ENCODE measurements around the gene SMYD3. TPM values are rescaled to one million over a fixed set of nuclear protein-coding genes. Genes with fewer than 3 reads are reported as not detected.

Gene SMYD3
- total RNA-seq, 2 donors from 2014 or later: 15.8 to 21.8 TPM

DNA sequence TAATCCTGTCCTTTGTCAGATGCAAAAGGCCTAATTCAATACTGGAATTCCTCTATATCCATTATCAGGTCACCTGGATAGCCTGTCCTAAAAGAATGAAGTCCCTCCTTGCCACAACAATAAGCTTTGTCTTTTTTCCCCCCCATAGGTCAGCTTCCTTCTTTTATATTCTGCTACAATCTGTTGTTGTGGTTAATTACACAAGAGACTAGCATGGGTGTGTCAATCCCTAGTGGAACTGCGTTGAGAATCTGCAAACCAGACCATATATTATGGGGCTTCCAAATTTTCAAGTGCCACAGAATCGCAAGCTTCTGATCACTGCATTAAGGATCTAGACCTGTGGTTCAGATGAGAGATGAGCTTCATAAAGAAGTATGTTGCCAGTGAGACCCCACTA is 349.6 kb downstream of the SMYD3 start:
- intact Hi-C loops (cut with DNase I, micrococcal nuclease): no loop called here
- no peak for ATAC-seq
- no peak for DNase-seq

GRCh38 chr1:246156847-246157246 is 350.2 kb downstream of the SMYD3 start:
- ATAC-seq (no peak), DNase-seq (no peak)
- intact Hi-C loops (cut with DNase I, micrococcal nuclease): no loop called here

DNA sequence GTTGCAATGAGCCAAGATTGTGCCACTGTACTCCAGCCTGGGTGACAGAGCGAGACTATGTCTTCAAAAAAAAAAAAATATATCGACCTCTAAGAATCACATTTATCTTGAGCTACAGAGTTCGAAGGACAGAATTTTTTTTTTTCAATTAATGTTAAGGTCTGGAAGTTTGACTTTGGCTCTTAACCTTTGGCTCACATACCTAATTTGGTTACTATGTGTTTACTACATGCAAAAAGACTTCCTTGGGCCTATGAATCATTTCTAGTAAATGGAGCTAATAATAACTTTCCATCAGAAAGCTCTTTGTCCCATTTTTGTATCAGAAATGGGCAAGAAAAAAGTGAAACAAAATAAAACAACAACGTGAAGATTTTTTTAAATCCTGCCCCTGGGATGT is 351.2 kb downstream of the SMYD3 start:
- DNase-seq (no peak), ATAC-seq (no peak)
- intact Hi-C loops (cut with DNase I, micrococcal nuclease): no loop called here

DNA sequence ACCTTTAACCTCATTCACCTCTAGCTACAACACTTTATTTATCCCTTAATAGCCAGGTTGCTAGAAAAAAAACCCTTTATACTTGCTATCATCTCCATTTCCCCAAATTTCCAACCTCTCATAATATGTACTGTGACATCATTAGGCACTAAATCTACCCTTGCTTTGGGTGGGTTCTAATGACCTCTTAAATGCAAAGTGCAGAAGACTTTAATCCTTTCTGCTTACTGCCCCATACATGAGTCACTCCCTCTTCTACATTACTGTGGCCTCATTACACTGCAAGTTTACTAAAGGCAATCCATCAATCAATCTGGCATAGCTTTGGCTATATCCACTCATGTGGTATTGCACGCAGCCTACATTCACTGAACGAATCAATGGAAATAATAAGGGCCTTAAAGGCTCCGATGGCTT is 353.3 kb downstream of the SMYD3 start:
- intact Hi-C loops (cut with DNase I, micrococcal nuclease): no loop called here
- no peak for DNase-seq
- no peak for ATAC-seq

- intact Hi-C loops (cut with DNase I, micrococcal nuclease): no loop called here
- DNase-seq (no peak), ATAC-seq (no peak)
Measured at GRCh38 chr1:246152986-246153431, 354.1 kb downstream of the SMYD3 start.

DNA sequence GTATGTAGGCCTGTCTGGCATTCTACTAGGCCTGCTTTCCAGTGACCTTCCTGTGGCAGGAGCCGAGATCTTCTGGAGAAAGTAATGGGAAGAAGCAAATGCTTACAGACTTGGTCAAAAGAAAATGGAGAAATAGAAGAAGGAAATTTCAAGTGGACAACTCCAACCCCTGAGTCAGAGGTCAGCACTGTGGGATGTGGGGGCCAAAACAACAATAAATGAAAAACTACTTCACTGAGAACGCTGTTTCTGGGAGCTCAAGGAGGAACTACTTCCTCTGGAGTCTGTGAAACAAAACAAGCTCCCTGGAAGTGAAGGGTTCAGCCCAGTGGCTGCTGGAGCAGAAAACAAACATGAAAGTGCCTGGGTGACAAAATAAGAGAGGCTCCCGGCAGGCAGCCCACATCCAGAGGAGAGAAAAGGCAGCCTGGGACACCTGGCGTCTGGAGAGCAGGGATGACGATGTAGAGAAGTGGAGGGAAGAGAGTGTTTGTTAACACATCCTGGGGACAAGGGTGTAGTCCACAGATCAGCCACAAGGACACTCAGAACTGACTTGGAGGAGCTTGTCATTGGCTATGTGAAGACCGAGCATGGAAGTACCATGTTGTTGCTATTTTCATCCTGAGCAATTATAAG is 355.2 kb downstream of the SMYD3 start:
- DNase-seq (no peak), ATAC-seq (no peak)
- intact Hi-C loops (cut with DNase I, micrococcal nuclease): no loop called here

DNA sequence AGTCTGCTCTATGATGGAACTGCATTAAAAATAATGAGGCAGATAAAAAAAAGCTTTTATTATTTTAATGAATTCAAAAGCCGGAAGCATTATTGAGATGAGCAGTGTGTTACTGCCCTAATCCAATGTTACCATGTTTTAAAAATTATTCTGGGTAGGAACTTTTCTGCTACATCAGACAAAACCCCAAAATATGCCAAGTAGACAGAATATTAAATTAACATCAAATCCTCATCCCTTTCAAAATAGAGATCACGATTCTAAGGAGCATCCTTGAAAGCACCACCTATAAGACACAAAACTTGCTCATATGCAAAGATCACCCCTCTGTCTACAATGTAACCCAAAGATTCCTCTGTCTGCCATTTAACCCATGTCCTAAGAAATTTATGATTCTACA is 357.5 kb downstream of the SMYD3 start:
- ATAC-seq (no peak), DNase-seq (no peak)
- intact Hi-C loops (cut with DNase I, micrococcal nuclease): no loop called here

GRCh38 chr1:246147524-246148461 is 359.3 kb downstream of the SMYD3 start:
- DNase-seq: no peak
- ATAC-seq: no peak

DNA sequence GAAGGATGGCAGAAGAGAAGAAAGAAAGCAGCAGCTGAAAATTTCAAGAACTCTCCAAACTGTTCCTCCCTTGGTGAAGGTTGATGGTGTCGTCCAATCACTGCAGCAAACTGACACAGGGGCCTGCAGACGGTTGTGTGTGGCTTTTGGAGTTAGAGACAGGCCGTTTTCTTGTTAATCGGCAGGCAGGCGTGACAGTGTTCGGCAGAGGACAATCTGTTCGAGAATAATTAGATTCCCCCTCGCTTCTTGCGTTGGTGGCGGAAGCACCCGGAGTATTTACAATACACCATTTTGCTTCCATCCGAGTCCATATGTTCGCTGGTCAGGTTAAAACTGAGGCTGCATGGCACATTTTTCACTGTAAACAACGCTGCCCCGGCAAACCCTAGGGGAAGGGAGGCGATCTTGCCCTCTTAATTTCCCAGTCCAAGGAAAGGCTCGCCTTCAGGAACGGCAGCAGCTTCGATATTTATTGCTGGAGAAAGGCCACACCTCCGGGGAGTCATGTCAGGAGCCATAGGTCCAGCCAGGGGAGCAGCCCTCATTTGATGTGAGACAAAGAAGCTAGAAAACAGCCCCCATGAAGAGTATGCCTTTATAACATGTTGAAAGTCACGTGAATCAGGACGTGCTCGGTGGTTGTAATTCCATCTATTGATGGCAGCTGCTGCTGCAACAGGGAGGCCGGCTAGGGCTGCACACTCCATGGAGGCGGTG is 360.1 kb downstream of the SMYD3 start:
- DNase-seq: no peak
- no peak for ATAC-seq
- intact Hi-C loops (cut with DNase I, micrococcal nuclease): no loop called here

More at GRCh38 chr1:246147524-246148461, 359.3 kb downstream of the SMYD3 start:
- intact Hi-C loops (cut with DNase I, micrococcal nuclease): no loop called here

DNA sequence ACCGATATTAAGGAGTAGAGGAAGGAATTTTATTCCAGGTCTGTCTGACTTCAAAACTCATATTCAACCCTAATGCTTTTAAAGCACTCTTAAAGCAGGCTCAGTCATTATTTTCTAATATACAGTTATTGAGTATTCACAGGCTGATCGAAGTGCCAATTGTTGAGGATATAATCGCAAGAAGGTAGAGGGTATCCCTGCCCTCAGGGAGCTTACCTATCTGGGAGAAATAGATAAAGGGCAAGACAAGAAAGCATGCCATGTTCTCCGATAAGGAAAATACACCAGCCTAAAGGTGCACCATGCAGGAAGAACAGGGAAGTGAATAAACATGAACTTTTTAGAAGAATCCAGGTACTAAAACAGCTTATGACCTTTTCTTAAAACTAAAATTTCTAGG is 361.2 kb downstream of the SMYD3 start:
- ATAC-seq: no peak
- DNase-seq: no peak
- intact Hi-C loops (cut with DNase I, micrococcal nuclease): no loop called here

DNA sequence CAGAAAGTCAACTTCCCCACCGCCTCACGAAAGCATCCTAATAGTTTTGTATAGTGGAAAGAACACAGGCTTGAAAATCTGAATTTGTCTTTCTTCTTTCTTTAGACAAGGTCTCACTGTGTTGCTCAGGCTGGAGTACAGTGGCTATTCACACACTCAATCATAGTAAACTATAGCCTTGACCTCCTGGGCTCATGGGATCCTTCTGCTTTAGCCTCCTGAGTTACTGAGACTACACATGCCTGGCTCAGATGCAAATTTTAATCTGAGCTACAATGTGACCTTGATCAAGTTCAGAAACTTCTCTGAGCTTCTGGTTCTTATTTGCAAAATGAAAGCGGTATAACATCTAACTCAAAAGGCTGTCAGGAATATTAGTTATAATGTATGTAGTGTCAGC is 362.1 kb downstream of the SMYD3 start:
- DNase-seq: no peak
- ATAC-seq: no peak
- intact Hi-C loops (cut with DNase I, micrococcal nuclease): no loop called here

GRCh38 chr1:246142320-246142893 is 364.7 kb downstream of the SMYD3 start:
- DNase-seq (no peak), ATAC-seq (no peak)
- intact Hi-C loops (cut with DNase I, micrococcal nuclease): no loop called here

DNA sequence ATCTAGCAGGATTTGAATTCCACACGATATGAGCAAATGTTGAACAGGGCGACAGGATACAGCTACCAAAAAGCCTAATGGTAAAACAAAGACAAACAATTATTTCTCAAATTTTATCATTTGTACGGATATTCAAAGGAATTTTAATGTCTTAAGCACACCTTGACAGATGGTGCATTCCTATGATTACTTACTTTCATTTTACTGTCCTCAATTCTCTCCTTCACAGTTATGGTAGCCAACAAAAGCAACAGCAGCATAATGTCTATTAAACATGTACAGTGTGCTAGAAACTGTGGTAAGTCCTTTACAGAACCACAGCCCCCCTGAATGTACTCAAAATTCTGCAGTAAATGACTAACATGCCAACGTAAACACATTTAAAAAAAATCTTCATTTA is 365.8 kb downstream of the SMYD3 start:
- ATAC-seq (no peak), DNase-seq (no peak)
- intact Hi-C loops (cut with DNase I, micrococcal nuclease): no loop called here

DNA sequence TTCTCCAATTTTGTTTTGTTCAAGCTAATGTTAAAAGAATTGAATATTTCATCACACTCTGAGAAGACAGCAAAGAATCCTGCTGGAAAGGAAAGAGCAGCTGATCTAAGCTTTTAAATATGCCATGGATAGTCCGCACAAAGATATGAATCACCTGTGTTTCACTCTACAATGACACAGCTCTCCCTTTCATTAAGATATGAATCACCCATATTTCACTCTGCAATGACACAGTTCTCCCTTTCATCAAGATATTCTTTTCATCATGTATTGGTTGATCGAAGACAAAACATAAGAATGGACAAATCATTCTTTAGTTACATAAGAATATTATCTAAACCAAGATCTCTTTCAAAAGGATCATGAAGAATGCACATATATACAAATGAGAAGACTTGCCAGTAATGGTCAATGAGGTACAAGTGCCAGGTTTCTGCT is 367.3 kb downstream of the SMYD3 start:
- no peak for DNase-seq
- intact Hi-C loops (cut with DNase I, micrococcal nuclease): no loop called here
- ATAC-seq: no peak

DNA sequence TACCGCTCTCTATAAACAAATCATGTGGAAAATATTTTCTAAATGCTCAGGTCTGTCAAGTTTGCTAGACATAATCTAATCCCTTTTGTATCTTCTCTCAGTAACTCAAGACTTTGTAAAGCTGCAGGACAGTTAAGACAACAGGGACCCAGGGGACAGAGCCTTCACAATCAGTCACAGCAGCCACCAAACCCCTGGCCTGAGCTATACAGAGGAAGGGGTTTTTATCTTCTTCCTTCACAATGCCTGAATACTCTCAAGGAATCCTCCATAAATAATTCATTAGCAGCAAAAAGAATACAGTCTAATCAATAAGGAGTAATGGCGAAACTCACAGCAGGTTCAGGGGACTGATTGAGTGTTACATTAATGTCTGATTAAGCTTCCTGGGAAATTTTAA is 368.3 kb downstream of the SMYD3 start:
- intact Hi-C loops (cut with DNase I, micrococcal nuclease): no loop called here
- no peak for ATAC-seq

DNA sequence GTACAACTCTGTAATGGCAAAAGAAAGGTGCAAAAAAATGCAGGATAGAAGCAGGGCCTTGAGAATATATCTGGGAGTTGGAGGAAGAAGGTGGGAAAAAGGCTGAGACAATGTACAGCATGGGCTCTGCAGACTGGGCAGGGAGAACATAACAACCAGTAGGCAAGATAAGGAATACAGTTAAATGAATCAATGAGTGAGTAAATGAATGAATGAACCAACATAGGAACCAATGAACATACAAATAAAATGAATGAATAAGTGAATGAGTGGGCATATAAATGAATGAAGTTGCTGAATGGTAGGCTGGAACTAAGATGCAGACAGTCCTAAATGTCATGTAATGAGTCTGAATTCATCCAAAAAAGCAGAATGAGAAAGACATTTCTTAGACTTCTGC is 370.6 kb downstream of the SMYD3 start:
- ATAC-seq (no peak), DNase-seq (no peak)
- intact Hi-C loops (cut with DNase I, micrococcal nuclease): no loop called here

More for the DNA sequence above, 368.3 kb downstream of the SMYD3 start:
- no peak for DNase-seq

DNA sequence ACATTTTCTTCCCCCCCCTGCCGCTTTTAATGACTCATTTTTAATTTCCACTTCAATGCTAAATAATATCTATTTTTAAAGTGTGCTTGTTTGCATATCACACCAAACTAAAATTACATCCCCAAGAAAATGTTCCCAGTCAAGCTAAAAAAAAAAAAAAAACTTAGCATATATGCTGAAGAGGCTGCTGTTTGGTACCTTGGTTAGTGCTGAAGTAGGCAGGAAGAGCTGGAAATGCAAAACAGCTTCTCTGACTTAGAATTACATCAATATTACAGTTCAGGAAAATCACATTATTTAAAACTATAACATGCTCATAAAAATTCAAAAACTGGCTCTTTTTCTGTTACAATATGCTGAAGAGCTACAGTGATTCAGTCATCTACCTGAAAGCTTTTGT is 372.3 kb downstream of the SMYD3 start:
- ATAC-seq (no peak), DNase-seq (no peak)
- intact Hi-C loops (cut with DNase I, micrococcal nuclease): no loop called here

GRCh38 chr1:246131095-246131494 is 376.0 kb downstream of the SMYD3 start:
- ATAC-seq (no peak), DNase-seq (no peak)
- intact Hi-C loops (cut with DNase I, micrococcal nuclease): no loop called here

GRCh38 chr1:246128494-246129069 is 378.5 kb downstream of the SMYD3 start:
- DNase-seq: no peak
- no peak for ATAC-seq
- intact Hi-C loops (cut with DNase I, micrococcal nuclease): no loop called here

Data from left colon (tissue), 2 donors.